ENCODE results near the gene CKLF.
"Not testable (repeated sequence)": the region's sequence is repeated elsewhere in the genome, so short reads cannot be mapped to it uniquely, and the experiment has no call there.

Gene CKLF

GRCh38 chr16:66608241-66609138, 56.1 kb downstream of the CKLF start:
- CTCF ChIA-PET = interaction anchor here (0.6 to 8.1 kb wide), 64 partner anchors 9 to 478 kb away, joined by 3 to 96 read pairs (median 5); partner anchors contain the start of genes CKLF, CMTM1, CMTM2 and CMTM4
- POLR2A ChIA-PET = interaction anchor here (0.6 to 2.1 kb wide), 2 partner anchors 9 to 42 kb away, joined by 3 to 7 read pairs; no protein-coding TSS in a partner anchor
- no peak overlapping the region for H3K4me3 ChIP-seq (ENCODE audit: low read depth, low read length)
- TF ChIP-seq CTCF (IDR thresholded peaks at IDR 0.05; ENCODE audit: insufficient read depth, low read length, missing control alignments) = peak; percentile 95
- peak; percentile 51 for DNase-seq (ENCODE audit: low read depth, low spot score)

DNA sequence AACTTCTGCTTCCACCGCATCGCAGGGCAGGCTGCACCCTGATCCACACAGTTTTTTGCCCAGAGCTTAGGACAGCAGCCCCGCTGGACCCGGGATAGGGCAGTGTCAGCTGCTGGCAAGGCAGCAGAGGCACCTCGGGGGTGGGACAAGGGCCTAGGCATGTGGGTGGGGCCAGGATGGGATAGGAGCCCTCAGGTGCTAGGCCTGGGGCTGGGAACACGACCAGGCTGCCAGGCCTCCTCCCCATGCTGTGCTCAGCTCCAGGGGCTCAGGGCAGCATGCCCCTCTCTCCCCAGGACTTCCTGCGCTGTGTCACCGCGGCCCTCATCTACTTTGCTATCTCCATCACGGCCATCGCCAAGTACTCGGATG, 56.7 kb downstream of the CKLF start:
- no peak for DNase-seq (ENCODE audit: low read depth, low spot score)
- TF ChIP-seq CTCF (IDR thresholded peaks at IDR 0.05; ENCODE audit: insufficient read depth, low read length, missing control alignments) = no peak
- POLR2A ChIA-PET = interaction anchor here (0.6 to 2.1 kb wide), 2 partner anchors 9 to 41 kb away, joined by 3 to 7 read pairs; no protein-coding TSS in a partner anchor
- H3K4me3 ChIP-seq (ENCODE audit: low read depth, low read length) = no peak overlapping the region
- CTCF ChIA-PET = interaction anchor here (0.6 to 8.1 kb wide), 57 partner anchors 10 to 479 kb away, joined by 3 to 96 read pairs (median 5); partner anchors contain the start of genes CKLF, CMTM1, CMTM2 and CMTM4

GRCh38 chr16:66610111-66610820, 57.9 kb downstream of the CKLF start:
- TF ChIP-seq CTCF (IDR thresholded peaks at IDR 0.05; ENCODE audit: insufficient read depth, low read length, missing control alignments) = no peak
- ChIA-PET POLR2A (interaction anchor here (0.7 to 2.1 kb wide), 2 partner anchors 8 to 207 kb away, joined by 3 to 7 read pairs; no protein-coding TSS in a partner anchor), CTCF (interaction anchor here (1.1 to 8.1 kb wide), 17 partner anchors 8 to 263 kb away, joined by 3 to 96 read pairs (median 11); partner anchors contain the start of gene CMTM4)
- DNase-seq (ENCODE audit: low read depth, low spot score) = no peak
- H3K4me3 ChIP-seq (ENCODE audit: low read depth, low read length) = no peak overlapping the region

GRCh38 chr16:66611911-66612310, 59.5 kb downstream of the CKLF start:
- CTCF ChIA-PET = interaction anchor here (2.1 to 8.1 kb wide), 4 partner anchors 7 to 256 kb away, joined by 6 to 96 read pairs (median 51); no protein-coding TSS in a partner anchor
- POLR2A ChIA-PET; DNase-seq (ENCODE audit: low read depth, low spot score): not testable (repeated sequence)

GRCh38 chr16:66612422-66612821, 60.0 kb downstream of the CKLF start:
- DNase-seq (ENCODE audit: low read depth, low spot score) = no peak
- ChIA-PET CTCF (interaction anchor here (0.6 to 8.1 kb wide), 6 partner anchors 39 to 898 kb away, joined by 3 to 72 read pairs (median 6); no protein-coding TSS in a partner anchor), POLR2A (no interaction called here)
- H3K4me3 ChIP-seq (ENCODE audit: low read depth, low read length) = no peak overlapping the region
- no peak for TF ChIP-seq CTCF (IDR thresholded peaks at IDR 0.05; ENCODE audit: insufficient read depth, low read length, missing control alignments)

More at GRCh38 chr16:66611911-66612310, 59.5 kb downstream of the CKLF start:
- H3K4me3 ChIP-seq (ENCODE audit: low read depth, low read length) = not testable (repeated sequence)

DNA sequence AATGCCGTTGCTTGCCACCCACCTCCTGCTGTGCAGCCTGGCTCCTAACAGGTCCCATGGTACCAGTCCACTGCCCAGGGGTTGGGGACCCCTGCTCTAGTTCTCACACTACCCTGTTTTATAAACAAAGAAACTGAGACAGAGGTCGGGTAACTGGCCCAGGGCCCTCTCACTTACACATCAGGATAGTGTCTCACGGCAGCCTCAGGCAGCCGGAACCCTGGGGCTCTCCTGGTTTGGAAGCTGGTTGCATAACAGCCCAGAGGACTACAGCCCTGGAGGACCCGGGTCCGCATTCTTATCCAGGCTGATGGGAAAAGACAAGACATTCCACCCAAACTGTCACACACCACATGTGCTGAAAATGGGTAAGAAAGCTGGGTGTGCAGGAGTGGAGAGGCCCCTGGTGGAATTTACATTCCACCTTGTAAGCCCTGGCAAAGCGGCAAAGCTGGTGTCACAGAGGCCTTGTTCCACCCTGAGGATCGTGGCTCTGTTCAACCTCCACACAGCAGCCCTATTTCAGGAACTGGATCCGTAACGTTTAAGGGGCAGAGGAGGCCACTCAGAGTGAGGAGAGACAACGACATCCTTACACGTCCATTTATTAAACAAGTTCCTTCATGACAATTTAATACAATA, 61.9 kb downstream of the CKLF start:
- no peak for DNase-seq (ENCODE audit: low read depth, low spot score)
- no peak overlapping the region for H3K4me3 ChIP-seq (ENCODE audit: low read depth, low read length)
- ChIA-PET POLR2A (no interaction called here), CTCF (interaction anchor here (0.9 to 1.7 kb wide), 4 partner anchors 9 to 138 kb away, joined by 3 to 6 read pairs (median 6); no protein-coding TSS in a partner anchor)
- no peak for TF ChIP-seq CTCF (IDR thresholded peaks at IDR 0.05; ENCODE audit: insufficient read depth, low read length, missing control alignments)
